GM04504 (cell line): Measurements from ENCODE around the gene RNU1-3.
"Not testable (repeated sequence)": the region's sequence is repeated elsewhere in the genome, so short reads cannot be mapped to it uniquely, and the experiment has no call there.

Experiments
- DNase-seq: peaks from one replicate; pipeline ENCODE4 v3.0.0-alpha.2; 2012; ENCODE audit warnings: low read depth

Gene RNU1-3

DNA sequence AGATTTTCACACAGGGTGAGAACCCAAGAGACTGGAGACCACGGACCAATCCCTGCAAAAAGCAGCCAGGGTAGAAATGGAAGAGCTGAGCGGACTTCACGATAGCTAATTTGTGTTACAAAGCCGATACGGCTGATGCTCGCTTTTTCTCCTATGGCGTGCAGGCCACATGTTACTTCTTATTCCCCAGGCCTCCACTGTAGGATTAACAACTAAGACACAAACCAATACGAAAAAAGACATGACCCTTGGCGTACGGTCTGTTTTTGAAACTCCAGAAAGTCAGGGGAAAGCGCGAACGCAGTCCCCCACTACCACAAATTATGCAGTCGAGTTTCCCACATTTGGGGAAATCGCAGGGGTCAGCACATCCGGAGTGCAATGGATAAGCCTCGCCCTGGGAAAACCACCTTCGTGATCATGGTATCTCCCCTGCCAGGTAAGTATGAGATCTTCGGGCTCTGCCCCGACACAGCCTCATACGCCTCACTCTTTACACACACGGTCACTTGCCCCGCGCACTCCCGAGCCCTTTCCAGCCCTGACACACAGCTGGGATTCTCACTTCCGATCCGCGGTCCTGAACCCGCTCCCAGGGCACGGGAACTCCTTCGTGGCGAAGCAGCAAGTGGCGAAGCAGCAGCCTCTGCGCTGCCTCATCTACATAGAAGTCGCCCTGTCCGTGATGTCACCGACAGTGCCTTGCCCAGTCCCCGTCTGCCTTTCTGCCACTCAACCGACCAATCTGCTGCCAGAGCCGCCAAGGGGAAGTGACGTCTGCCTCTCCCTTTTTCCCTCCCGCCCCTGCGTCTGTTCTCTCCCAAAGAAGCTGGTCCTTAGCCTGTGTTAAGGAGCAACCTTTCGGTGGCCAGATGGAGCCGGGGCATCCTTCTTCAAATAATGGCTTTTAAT, at the start of gene RNU1-3:
Gene RNU1-3, minus strand, starts transcription at position 447 of the 912 bp plus-strand sequence.
- DNase-seq, result not testable (repeated sequence)

GRCh38 chr1:16713480-16713879, 46.7 kb upstream of the RNU1-3 start:
- DNase-seq, result not testable (repeated sequence)

DNA sequence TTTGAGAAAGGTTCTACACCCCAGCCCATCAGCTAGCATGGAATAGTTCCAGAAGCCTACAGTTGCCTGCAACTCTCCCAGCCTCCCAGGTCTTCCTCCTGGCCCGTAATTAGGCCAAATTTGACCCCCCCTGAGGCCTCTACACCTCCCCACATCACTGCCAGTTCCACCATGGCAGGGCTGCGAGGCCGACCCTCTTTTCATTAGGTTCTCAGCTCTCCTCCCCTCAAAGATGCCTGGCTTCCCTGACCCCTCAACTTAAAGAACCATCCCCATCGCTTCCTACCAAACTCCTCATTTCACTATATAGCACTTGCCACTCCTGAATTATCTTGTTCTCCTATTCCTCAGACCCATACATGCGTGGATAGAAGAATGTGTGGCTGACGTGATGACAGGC, 46.2 kb upstream of the RNU1-3 start:
- not testable (repeated sequence) for DNase-seq

- DNase-seq, result not testable (repeated sequence)
Measured at GRCh38 chr1:16712582-16712981, 45.8 kb upstream of the RNU1-3 start.

DNA sequence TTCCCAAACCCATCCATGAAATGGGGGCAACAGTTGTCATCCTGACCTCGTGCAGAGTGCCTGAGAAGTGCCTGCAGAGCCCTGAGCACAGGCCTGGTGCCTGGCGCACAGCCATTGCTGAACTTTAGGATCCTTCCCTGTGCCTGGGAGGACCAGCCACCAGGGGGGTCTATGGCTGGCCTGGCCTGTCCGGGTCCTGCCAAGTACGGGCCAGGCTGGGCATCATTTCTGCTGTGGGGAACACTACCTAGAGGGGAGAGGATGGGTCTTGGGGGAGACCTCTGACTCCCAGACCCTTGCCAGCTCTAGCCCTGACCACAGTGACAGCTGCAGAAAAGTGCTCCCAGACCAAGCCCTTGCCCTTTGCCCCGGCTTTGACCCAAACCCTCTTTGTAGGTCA, 45.4 kb upstream of the RNU1-3 start:
- not testable (repeated sequence) for DNase-seq

DNA sequence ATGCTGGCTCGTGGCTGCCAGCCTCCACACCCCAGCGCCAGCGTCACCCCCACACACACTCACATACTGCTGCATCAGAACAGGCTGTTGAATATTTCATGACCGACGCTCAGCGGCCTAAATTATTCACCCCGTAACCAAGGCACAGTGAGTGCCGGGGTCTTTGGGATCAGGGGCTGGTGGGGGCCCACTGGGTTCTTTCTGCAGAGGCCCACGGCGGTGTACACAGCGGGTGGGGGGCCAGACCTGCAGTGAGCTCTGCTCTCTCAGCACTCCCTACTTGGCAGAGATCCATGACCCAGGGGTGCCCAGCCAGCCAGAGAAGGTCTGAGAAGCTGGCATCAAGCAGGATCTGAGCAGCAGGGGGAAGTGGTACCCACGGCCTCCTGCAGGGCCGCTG, 43.9 kb upstream of the RNU1-3 start:
- not testable (repeated sequence) for DNase-seq

DNA sequence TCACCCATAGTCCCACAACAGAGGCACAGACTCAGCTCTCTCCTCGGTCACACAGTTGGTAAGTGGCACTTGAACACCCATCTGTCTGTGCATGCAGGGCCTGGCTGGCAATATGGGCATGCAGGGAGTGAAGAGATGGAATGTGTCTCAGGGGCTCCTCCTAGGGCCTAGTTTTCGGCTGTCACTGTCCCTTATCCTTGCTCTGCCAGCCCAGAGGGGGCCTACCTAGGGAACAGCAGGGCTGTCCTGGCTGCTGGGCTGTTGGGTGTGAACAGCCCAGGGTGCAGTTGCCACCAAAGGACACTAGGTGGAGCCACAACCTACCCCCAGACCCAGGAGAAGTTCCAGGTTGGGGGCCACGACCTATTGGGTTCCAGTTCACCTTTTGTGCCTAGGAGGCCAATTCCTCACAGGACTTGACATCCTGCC, 42.9 kb upstream of the RNU1-3 start:
- DNase-seq, result not testable (repeated sequence)

GRCh38 chr1:16708704-16709103, 42.0 kb upstream of the RNU1-3 start:
- DNase-seq, result not testable (repeated sequence)

DNA sequence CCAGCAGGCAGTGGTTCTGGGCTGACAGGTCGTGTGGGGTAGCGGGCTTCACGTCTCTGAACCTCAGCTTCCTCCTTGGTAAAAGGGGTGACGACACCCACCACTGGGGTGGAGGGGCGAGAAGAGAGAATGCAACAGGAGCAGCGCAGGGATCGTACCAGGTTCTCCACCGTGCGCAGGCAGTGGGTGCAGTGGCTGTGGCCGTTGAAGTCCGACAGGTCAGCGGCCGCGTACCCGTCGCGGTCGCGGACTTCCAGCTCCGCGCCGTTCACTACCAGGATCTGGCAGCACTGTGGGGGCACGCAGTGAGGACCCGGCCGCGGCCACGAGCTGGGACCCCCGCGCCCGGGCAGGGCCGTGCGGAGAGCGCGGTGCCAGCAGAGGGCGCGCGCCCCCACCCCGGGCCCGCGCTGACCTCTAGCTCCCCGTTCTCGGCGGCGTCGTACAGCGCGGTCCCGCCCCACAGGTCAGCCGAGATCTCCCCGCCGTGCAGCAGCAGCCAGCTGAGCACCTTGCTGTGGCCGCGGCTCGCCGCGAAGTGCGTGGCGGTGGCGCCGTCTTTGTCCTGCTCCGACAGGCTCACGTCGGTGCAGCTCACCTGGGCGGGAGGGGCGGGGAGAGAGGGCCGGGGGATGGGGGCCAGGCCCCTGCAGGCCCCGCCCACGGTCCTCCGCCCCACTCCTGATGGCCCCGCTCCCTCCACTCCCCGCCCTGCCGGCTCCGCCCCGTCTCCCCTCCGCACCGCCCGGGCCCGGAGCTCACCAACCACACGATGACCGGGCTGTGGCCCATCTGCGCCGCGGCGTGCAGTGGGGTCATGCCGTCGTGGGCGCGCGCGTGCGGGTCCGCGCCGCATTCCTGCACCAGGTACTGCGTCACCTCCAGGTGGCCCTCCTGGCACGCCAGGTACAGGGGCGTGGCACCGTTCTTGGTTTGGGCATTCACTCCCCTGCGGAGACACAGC, 40.7 kb upstream of the RNU1-3 start:
- DNase-seq, result not testable (repeated sequence)

GRCh38 chr1:16706302-16706701, 39.6 kb upstream of the RNU1-3 start:
- not testable (repeated sequence) for DNase-seq

DNA sequence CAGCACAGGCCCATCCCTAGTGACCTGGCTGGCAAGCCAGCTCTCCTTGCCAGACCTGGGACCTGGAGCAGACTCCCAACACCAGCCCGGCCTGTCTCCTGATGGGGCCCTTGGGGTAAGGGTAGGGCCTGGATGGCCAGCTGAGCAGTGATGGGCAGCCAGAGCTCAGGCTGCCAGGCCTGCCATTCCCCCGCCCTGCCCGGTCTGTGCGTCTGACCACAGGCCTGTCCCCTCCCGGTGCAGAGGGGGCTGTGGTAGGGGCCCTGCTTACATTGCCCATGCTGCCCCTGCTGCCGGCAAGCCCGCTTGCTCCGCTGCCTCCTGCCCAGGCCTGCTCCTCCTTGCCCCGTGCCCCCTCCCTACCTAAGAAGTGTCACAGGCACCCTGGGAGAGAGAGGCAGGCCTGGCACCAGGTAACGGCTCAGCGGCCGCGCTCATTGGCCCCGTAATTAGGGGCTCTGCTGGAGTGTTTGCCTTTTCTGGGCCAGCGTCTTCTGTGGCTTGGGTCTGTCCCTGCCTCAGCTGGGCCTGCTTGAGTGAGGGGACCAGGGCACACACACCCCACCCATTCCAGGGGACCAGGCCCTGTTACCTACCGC, 37.9 kb upstream of the RNU1-3 start:
- DNase-seq, result not testable (repeated sequence)

DNA sequence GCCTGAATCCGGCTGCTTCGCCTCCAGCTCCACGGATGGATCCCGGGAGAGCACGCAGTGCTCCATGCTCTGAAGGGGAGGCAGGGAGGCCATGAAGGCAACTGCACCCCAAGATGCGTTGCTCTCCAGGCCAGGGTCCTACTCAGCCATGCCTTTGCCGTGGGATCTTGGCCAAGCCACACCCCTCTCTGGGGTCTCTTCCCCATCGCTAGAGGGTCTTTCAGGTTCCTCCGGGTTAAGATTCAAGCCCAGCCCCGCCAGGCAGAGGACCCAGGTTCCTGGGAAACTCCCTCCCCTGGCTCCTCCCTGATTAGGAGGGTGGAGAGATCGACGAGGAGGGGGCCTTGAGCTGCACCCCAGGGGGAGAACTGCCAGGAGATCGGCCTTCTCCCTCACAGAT, 37.3 kb upstream of the RNU1-3 start:
- not testable (repeated sequence) for DNase-seq

DNA sequence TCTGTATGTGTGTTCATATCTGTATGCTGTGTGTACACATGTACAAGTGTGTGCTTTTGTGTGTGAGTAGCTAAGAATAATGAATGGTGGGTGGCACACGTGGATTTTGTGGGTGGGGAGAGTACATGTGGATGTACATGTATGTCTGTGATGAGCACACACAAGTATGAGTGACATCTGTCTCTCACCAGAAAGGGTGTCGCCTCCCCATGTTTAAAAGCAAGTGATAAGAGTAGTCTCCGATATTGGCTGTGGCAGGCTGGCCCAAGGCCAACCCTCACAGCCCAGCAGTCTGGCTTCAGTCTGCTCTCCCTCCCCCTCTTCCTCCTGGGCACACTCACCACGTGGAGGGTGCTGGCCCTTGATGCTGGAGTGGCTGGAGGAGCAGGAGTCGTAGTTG, 36.9 kb upstream of the RNU1-3 start:
- not testable (repeated sequence) for DNase-seq

DNA sequence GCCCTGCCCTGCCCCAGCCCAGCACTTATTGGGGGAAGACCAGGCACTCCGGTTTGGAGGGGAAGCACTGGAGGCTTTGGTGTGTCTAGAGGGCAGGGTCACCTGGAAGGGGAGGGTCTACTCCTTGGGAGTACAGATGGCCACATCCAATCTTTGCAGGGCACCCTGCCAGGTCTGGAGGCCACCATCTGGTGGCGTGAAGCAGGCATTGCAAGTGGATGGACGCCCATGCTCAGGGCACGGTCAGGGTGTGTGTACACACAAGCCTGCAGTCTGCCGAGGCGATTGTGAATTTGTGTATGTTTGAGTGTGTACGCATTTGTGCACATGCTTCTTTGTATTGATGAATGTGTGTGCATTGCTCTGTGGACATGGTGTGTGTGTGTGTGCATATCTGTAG, 36.4 kb upstream of the RNU1-3 start:
- not testable (repeated sequence) for DNase-seq

DNA sequence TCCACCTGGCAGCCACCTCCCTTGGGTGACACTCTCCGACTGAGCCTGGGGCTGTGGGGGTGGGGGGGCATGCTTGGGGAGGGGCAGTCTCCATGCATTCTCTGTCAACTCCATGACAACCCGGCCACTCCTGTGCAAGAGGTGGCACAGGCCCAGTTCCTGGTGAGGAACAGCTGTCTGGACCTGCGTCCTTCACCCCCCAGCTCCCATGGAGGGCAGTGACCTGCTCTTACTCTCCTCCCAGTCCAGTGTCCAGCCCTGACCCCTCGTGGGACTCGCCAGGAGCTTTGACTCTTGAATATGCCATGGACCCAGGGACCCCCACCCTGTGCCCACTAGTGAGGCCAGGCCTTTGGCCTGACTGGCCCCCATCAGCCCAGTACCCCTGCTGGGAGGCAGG, 35.5 kb upstream of the RNU1-3 start:
- DNase-seq, result not testable (repeated sequence)

DNA sequence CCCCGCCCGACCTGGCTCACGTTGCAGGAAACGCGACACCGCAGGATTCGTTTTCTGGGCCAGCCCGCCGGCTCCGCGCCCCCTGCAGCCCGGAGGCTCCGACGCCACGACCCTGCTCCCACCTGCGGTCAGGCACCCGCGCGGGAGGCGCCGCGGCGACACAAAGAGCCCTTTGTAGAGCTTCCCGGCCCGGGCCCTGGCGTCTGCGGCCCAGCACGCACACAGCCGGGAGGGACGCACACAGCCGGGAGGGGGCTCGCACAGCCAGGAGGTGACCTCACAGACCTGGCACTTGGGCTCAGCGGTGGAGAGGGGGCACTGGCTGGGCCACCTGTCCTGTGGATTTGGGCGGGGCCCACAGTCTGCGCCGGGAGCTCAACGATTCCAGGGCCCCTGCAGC, 34.4 kb upstream of the RNU1-3 start:
- not testable (repeated sequence) for DNase-seq

- DNase-seq, result not testable (repeated sequence)
Measured at GRCh38 chr1:16700138-16700895, 33.6 kb upstream of the RNU1-3 start.

DNA sequence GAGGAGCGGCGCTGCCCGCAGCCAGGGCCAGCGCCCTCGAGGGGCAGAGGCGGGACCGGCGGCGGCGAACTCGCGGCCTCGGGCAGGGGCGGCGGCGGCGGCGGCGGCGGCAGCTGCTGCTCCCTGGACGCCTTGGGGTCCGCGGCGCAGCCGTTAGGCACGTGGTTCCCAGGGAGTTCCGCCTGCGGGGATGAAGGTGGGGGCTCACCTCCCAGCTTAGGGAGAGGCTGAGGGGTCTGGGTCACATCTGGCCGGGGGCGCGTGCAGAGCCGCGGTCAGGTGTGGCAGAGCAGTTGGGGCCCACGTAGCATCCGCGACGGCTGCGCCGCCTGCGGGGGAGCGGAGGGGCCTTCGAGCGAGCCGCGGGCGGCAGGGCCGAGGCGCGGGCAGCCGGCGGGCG, 32.7 kb upstream of the RNU1-3 start:
- DNase-seq, result not testable (repeated sequence)

DNA sequence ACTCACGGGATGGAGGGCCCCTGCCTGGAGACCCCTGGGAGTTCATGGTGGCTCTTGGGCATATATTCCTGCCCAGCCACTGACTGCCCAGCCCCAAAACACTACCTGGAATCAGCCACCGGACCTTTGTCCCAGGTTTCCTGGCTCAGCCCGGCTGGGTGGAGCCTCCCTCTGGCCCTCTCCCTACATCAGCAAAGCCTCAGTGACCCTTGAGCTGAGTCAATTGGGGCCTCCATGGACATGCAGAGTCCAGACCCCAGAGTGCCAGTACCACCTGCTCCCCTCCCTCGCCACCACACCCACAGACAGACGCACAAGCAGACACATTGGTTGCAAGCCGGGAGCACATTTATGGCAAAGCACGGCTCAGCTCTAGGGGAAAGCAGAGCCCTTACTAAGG, 30.4 kb upstream of the RNU1-3 start:
- DNase-seq, result not testable (repeated sequence)

GRCh38 chr1:16696507-16697150, 29.9 kb upstream of the RNU1-3 start:
- not testable (repeated sequence) for DNase-seq

DNA sequence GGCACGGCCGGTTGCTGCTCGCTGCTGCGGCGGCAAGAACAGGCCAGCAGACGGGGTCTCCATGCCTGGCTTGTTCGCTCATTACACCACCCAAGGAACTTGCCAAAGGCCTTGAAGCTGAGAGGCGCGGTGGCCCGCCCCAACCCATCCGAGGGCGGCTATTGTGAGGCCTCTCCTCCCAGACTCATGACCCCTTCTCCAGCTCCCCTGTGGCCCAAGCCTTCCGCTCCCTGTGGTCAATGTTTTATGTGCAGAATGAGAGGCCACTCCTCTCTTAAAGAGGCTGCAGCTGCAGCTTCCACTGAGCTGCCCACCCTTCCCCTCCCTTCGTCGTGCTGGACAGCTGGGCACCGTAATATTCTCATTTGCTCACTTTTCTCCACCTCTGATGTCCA, 27.6 kb upstream of the RNU1-3 start:
- not testable (repeated sequence) for DNase-seq
